ENCODE data around the gene UBAC2.

The UBAC2 gene

DNA sequence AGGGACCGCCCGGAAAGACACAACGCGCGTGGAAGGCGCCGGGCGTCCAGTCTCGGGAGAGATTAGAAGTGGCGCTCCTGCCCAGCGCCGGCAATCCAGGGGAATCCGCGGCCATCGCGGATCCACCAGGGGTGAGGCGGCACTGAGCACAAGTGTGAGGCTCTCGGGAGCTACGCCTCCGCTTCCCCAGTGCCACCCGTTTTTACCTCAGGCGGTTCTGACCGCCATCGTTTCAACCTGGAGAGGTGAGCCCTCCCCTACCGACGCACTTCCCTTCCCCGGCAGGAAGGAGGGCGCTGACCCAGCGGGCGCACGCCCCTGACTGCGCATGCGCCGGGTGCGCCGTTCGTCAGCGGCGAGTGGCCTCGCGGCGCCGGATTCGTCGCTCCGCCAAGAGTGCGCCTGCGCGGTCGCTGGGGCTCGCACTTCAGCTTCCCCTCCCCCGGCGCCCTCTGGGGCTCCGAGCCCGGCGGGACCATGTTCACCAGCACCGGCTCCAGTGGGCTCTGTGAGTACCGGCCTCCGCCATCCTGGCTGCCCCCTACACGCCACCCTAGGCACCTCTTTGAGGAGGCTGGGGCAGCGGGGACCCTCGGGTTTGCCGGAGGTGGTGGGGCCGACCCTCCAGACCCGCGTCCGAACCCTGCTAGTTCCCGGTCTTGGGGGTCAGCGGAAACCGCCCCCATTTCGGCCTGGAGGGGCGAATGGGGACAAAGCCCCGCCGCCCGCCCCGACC, at the start of gene UBAC2:
UBAC2 (plus strand) TSS at position 423 of the 736 bp plus-strand sequence; CDS start at position 478, 55 bp downstream.
- DNase-seq (ENCODE audit: low read depth), result peak; percentile 88

DNA sequence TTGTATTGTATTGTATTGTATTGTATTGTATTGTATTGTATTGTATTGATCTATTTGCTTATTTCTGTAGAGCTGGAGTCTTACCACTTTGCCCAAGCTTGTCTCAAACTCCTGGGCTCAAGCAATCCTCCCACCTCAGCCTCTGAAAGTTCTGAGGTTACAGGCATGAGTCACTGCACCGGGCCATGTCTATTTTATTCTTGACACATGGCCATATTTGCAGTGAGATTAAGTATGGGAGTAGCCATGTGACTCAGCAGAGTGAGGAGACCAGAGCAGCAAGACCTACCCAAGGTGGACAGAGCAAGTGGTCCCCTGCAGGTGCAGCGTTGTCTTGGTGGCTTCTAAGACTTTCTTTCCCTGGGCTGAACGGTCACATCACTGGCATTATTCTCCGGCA, 49.1 kb upstream of the UBAC2 start:
- DNase-seq (ENCODE audit: low read depth), result peak; percentile 22

DNA sequence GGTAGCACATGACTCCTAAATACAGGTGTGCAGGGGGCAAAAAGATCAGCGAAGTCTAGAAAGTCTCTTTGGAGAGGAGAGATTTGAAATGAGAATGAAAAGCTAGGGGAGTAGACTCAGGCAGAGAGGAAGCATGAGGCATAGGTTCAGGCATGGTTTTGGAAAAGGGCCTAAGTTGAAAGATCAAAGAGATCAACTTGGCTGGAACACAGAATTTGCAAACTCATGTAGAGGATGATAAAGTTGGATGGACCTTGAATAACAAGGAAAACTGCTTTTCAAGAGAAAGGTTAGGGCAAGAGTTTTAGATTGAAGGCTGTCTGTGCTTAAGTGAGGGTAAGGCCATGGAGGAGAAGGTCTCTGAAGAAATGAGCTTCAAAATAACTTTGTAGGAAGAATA, 47.4 kb upstream of the UBAC2 start:
- DNase-seq (ENCODE audit: low read depth), result peak; percentile 8

DNA sequence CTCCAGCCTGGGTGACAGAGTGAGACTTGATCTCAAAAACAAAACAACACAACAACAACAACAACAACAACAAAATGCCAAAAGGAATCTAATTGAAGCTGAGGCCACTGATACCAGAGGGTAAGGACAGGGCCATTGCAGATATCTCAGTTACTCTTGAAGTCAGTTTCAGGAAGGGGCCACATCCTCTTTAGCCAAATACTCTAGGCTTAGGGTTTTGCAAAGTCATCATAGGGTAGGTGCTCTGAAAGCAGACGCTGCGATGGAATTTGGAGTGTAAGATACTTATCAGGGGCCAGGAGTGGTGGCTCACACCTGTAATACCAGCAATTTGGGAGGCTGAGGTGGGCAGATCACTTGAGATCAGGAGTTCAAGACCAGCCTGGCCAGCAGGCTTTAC, 46.6 kb upstream of the UBAC2 start:
- no peak for DNase-seq (ENCODE audit: low read depth)

- DNase-seq (ENCODE audit: low read depth), result no peak
Observed at GRCh38 chr13:99155821-99156220, 44.8 kb upstream of the UBAC2 start.

- DNase-seq (ENCODE audit: low read depth), result no peak
Observed at GRCh38 chr13:99157046-99157445, 43.6 kb upstream of the UBAC2 start.

DNA sequence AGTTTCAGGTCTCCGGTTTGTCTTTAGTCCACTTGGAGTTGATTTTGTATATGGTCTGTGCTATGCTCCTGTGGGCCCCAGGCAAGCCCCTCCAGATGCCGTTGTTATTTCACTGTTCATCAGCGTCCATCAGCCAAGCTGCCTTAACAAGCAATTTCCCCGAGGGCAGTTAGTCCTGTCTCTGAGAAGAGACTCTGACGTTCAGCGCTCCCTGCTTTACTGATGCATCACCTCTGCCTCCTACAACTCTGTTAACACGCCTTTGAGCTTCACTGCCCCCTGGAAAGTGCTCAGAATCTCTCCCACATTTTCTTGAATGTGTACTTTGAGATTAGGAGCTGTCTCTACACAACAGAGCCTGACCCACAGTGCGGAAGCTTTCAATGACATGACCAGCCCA, 41.8 kb upstream of the UBAC2 start:
- no peak for DNase-seq (ENCODE audit: low read depth)

GRCh38 chr13:99159331-99160061, 41.2 kb upstream of the UBAC2 start:
- DNase-seq (ENCODE audit: low read depth), result no peak

GRCh38 chr13:99160415-99160814, 40.2 kb upstream of the UBAC2 start:
- DNase-seq (ENCODE audit: low read depth), result no peak

DNA sequence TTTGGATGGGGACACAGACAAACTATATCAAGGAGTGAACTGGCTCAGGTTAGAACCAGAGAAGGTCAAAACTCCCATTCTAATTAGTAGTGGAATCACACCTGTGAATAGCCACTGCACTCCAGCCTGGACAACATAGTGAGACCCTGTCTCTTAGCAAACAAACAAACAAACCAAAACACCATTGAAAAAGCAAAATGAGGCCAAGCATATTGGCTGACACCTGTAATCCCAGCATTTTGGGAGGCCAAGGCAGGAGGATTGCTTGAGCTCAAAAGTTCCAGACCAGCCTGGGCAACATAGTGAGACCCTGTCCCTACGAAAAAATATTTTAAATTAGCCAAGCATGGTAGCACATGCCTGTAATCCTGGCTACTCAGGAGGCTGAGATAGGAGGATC, 39.1 kb upstream of the UBAC2 start:
- DNase-seq (ENCODE audit: low read depth), result no peak

GRCh38 chr13:99162567-99163361, 37.9 kb upstream of the UBAC2 start:
- no peak for DNase-seq (ENCODE audit: low read depth)

GRCh38 chr13:99164226-99164625, 36.4 kb upstream of the UBAC2 start:
- DNase-seq (ENCODE audit: low read depth), result no peak

- DNase-seq (ENCODE audit: low read depth), result no peak
Observed at GRCh38 chr13:99165753-99166587, 34.7 kb upstream of the UBAC2 start.

DNA sequence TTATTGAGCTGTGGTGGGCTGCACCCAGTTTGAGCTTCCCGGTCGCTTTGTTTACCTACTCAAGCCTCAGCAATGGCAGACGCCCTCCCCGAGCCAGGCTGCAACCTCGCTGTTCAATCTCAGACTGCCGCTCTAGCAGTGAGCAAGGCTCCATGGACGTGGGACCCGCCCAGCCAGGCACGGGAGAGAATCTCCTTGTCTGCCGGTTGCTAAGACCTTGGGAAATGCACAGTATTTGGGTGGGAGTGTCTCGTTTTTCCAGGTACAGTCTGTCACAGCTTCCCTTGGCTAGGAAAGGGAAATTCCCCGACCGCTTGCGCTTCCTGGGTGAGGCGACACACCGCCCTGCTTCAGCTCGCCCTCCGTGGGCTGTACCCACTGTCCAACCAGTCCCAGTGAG, 27.7 kb upstream of the UBAC2 start:
- no peak for DNase-seq (ENCODE audit: low read depth)

DNA sequence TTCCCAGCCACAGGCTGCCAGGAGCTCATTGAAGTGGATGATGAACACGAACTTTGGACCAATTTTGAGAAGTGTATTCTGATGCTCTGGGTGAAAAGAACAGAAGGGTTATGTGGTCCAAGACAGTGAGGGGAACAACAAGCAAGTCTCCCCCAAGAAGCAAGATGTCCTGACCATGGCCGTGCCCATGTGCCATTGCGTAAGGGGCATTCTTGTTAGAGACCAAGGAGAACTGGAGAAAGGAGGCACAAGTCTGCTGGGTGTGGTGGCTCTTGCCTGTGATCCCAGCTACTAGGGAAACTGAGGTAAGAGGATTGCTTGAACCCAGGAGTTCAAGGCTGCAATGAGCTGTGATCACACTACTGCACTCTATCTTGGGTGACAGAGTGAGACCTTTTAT, 27.0 kb upstream of the UBAC2 start:
- DNase-seq (ENCODE audit: low read depth), result no peak

- DNase-seq (ENCODE audit: low read depth), result no peak
Observed at GRCh38 chr13:99174533-99175100, 26.0 kb upstream of the UBAC2 start.

DNA sequence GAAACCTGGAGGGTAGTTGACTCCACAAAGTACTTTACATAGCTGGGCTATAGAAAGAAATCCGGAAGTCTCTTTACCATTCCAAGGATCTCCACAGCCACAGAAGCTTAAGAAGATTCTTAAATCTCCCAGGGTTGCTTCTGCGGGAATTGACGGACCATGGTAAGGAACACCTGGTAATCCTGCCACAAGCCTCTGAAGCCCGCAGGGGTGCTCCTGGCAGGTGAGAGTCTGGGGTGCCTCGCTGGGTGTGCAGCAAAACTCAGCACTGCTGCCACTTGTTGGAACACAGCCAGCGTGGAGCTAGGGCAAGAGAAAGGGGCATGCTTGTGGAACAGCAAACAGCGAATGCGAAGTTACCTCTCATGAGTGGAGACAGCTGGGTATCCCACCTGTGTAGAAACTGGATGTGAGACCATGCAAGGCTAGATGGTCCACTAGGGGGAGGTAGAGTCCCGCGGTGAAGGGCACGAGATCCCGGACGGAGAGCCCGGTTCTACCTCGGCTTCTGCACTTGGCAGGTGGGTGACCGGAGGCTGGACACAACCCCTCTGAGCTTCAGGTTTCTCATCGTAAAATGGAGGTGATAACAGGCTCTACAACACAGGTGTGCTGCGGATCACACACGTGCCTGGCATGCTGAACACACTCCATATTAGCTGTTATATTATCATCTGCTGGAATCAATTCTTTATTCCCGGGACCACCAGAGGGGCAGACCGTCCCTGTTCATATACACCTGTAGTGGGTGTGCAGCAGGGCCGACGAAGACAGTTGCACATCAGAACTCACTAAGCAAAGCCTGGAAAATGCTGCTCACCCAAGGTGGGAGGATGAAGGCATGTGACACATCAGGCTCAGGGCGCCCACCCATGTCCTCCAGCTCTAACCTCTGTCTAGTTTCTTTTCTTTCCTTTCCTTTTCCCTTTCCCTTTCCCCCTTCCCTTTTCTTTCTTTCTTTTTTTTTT, 24.1 kb upstream of the UBAC2 start:
- DNase-seq (ENCODE audit: low read depth), result no peak

DNA sequence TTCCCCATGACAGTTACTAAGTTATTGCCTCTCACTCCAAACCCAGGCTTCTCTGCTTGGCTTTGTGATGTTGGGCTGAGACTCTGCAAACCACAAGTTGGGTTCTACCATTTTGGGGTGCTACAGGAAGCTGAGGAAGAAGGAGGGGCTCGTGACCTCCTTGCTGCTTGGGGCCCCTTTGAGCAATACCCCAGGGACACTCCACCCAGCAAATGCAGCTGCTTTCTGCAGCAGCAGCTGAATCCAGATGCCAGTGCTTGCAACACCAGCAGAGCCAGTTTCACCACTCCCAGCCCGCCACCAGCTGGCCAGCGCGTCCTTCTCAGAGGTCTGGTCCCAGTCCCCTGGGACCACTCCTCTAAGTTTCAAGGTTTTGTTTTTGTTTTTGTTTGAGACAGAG, 22.0 kb upstream of the UBAC2 start:
- DNase-seq (ENCODE audit: low read depth), result no peak

DNA sequence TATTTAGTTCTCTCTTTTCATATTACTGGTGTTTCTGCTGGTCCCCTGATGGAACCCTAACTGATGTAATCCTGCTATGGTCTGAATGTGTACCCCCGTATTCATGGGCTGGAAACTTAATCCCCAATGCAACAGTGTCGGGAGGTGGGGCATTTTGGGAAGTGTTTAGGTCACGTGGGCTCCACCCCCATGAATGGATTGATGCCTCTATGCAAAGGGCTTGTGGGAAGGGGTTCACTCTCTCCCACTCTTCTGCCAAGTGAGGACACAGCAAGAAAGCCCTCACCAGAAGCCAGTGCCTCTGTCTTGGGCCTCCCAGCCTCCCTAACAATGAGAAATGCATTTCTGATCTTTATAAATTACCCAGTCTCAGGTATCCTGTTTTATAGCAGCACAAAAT, 21.2 kb upstream of the UBAC2 start:
- no peak for DNase-seq (ENCODE audit: low read depth)

GRCh38 chr13:99182439-99182838, 18.2 kb upstream of the UBAC2 start:
- no peak for DNase-seq (ENCODE audit: low read depth)

All from GM04504 (cell line).